Measurements from ENCODE around the gene GLI3. TPM values are rescaled to one million over a fixed set of nuclear protein-coding genes. Genes with fewer than 3 reads are reported as not detected.

Gene GLI3
- total and polyA plus RNA-seq, 11 donors, result 0.50 to 14.4 (median 5.7) TPM

DNA sequence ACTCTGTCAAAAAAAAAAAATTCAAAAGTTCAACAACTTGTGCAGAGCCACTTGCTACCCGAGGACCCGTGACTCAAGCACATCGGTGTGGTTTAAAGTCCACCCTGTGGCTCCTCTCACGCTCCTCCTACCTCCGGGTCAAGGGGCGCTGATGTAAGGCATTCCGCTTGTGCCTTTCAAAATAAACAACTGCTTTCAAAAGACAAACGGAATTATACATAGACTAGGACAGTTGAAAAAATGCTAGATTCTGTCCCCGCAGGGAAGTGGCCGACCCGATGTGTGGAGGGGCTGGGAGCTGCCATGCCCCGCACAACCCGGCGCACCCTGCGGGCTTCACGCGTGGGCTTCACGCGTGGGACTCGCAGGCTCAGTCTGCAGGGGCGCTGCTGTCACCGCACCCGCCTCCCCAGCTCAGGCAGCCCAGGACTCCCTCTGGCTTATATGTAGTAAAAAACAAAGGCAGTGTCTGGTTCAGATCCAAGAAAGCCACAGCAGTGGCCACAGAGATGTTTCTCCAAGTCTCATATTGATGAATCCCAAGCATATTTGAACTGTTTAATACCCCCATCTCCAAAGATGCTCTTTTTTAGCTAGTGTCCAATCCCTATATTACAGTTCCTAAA, 294.4 kb downstream of the GLI3 start:
- WGBS, 4 donors, result 43 to 62% (median 51%) methylated on average over 21 to 23 of the region's 23 CpGs
- Histone ChIP-seq H3K4me1 (peaks cover 0 to 13% (median 5%) of the 10 kb centered on the region in 12 donors), H3K36me3 (no peaks in the 10 kb centered on the region), H3K27me3 (peaks cover 0 to 18% (median 9%) of the 10 kb centered on the region in 9 donors), H3K27ac (peak overlapping the region in 1 of 12 donors; percentile 34), H3K4me3 (peak overlapping the region in 9 of 12 donors; percentile 8 to 34 (median 26)), H3K9me3 (no peaks in the 10 kb centered on the region)
- TF ChIP-seq, protein P1, sequence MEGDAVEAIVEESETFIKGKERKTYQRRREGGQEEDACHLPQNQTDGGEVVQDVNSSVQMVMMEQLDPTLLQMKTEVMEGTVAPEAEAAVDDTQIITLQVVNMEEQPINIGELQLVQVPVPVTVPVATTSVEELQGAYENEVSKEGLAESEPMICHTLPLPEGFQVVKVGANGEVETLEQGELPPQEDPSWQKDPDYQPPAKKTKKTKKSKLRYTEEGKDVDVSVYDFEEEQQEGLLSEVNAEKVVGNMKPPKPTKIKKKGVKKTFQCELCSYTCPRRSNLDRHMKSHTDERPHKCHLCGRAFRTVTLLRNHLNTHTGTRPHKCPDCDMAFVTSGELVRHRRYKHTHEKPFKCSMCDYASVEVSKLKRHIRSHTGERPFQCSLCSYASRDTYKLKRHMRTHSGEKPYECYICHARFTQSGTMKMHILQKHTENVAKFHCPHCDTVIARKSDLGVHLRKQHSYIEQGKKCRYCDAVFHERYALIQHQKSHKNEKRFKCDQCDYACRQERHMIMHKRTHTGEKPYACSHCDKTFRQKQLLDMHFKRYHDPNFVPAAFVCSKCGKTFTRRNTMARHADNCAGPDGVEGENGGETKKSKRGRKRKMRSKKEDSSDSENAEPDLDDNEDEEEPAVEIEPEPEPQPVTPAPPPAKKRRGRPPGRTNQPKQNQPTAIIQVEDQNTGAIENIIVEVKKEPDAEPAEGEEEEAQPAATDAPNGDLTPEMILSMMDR (IDR thresholded peaks at IDR 0.05), result no peak
- no peak for TF ChIP-seq POLR2A (IDR thresholded peaks at IDR 0.05)
- DNase-seq (no peak), ATAC-seq (peak in 1 of 4 donors; percentile 23)
- intact Hi-C loops (cut with DNase I), result loop anchor here (1.0 to 10.0 kb wide), 14 partner anchors 34 to 934 kb away; no protein-coding TSS in a partner anchor

GRCh38 chr7:41940760-41941343, 296.2 kb downstream of the GLI3 start:
- Histone ChIP-seq H3K36me3 (no peaks in the 10 kb centered on the region), H3K27ac (no peak overlapping the region), H3K27me3 (peaks cover 0 to 18% (median 9%) of the 10 kb centered on the region in 9 donors), H3K4me3 (no peak overlapping the region), H3K4me1 (peaks cover 0 to 13% (median 5%) of the 10 kb centered on the region in 12 donors), H3K9me3 (no peaks in the 10 kb centered on the region)
- intact Hi-C loops (cut with DNase I), result loop anchor here (1.0 to 10.0 kb wide), 11 partner anchors 36 to 936 kb away; no protein-coding TSS in a partner anchor
- ATAC-seq (peak; percentile 70 to 86 (median 82)), DNase-seq (peak in 4 of 5 donors; percentile 57 to 61 (median 58))
- WGBS, 4 donors, result 5 to 8% (median 7%) methylated on average over 6 of the region's 6 CpGs
- TF ChIP-seq, protein P1 (IDR thresholded peaks at IDR 0.05), result peak; percentile 83 to 96 (median 90)
- TF ChIP-seq POLR2A (IDR thresholded peaks at IDR 0.05), result peak in 1 of 2 donors; percentile 3

DNA sequence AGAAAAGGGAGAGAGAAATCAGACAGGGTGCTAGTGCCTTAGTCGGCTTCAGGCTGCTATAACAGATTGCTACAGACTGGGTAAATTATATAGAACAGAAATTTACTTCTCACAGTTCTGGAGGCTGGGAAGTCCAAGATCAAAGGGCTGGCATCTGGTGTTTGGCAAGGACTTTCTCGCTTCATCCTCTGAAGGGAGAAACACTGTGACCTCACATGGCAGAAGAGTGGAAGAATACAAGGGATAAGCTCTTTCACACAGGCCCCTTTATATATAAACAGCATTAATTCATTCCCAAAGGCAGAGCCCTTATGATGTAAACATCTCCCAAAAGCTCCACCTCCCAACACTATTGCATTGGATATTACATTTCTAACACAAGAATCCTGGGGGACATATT, 298.6 kb downstream of the GLI3 start:
- Histone ChIP-seq H3K4me1 (peaks cover 0 to 11% (median 4%) of the 10 kb centered on the region in 12 donors), H3K9me3 (no peaks in the 10 kb centered on the region), H3K4me3 (no peak overlapping the region), H3K27ac (no peak overlapping the region), H3K36me3 (no peaks in the 10 kb centered on the region), H3K27me3 (peaks cover 0 to 18% (median 9%) of the 10 kb centered on the region in 9 donors)
- intact Hi-C loops (cut with DNase I), result no loop called here
- ATAC-seq (no peak), DNase-seq (no peak)
- WGBS, 4 donors, result 83 to 92% (median 89%) methylated on average over 2 of the region's 2 CpGs
- TF ChIP-seq POLR2A (IDR thresholded peaks at IDR 0.05), result no peak
- TF ChIP-seq, protein P1 (IDR thresholded peaks at IDR 0.05), result no peak

GRCh38 chr7:41933427-41933826, 303.6 kb downstream of the GLI3 start:
- TF ChIP-seq, protein P1 (IDR thresholded peaks at IDR 0.05), result no peak
- no peak for TF ChIP-seq POLR2A (IDR thresholded peaks at IDR 0.05)
- intact Hi-C loops (cut with DNase I), result no loop called here
- Histone ChIP-seq H3K4me1 (no peaks in the 10 kb centered on the region), H3K9me3 (no peaks in the 10 kb centered on the region), H3K4me3 (no peak overlapping the region), H3K36me3 (no peaks in the 10 kb centered on the region), H3K27ac (no peak overlapping the region), H3K27me3 (no peaks in the 10 kb centered on the region)
- DNase-seq, result no peak
- WGBS, 4 donors, result 97 to 99% (median 98%) methylated on average over 4 of the region's 4 CpGs
- ATAC-seq, result no peak

Measured in heart left ventricle (tissue), 16 donors.